Measurements from ENCODE around the gene COL6A5. TPM values are rescaled to one million over a fixed set of nuclear protein-coding genes. Genes with fewer than 3 reads are reported as not detected.
"Not testable (repeated sequence)": the region's sequence is repeated elsewhere in the genome, so short reads cannot be mapped to it uniquely, and the experiment has no call there.

Gene COL6A5
- total and polyA plus RNA-seq, 4 donors, result 0.01 to 0.09 TPM; not detected in 2

DNA sequence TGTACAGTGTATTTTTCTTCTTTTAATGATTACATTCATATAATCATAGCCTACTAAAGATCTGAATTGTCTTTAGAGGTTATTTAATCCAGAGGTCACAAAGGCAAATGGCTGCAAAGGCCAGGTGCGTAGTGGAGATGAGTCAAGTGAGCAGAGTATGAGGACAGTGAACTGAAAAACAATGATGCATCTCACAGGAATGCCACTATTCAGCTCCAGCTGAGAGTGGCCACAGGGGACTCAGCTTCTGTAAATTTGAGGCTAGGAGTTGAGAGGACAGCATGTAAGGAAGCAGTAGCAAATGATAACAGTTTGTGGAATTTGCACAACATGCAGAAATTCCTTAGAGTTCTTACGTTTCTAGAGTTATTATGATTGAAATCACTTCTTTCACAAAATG lies 50.4 kb downstream of the COL6A5 start (continued):
- TF ChIP-seq, protein P1, sequence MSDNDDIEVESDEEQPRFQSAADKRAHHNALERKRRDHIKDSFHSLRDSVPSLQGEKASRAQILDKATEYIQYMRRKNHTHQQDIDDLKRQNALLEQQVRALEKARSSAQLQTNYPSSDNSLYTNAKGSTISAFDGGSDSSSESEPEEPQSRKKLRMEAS (IDR thresholded peaks at IDR 0.05), result no peak
- no peak for TF ChIP-seq EGR1 (IDR thresholded peaks at IDR 0.05; ENCODE audit: low read depth in 2 of 2)
- no peak for TF ChIP-seq RXRA (IDR thresholded peaks at IDR 0.05)
- no peak for TF ChIP-seq HNF4G (IDR thresholded peaks at IDR 0.05)

DNA sequence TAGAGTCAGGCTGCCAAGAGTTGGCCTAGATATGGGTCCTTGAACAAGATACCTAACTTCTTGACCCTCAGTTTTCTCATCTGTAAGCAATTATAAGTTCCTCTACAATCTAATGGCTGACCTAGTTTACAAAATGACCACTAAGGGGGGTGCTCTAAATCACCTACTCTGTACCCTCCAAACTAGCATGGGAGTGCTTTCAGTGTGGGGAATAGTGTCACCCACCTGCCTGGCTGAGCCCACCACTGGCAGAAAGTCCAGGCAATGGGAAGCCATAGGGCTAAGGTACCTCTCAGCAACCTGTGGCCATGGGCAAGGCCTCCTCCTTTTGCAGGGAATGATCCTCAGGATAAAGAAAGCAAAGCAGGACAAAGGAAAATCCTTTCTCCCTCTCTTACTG lies 58.9 kb downstream of the COL6A5 start:
- H3K9me3 ChIP-seq (ENCODE audit: control insufficient read depth in 4 of 4, low read length in 3 of 4), result no peaks in the 10 kb centered on the region
- H3K9ac ChIP-seq (ENCODE audit: low read depth in 1 of 2, low read length in 2 of 2), result no peak overlapping the region
- no peak for TF ChIP-seq HNF4A (conservative IDR thresholded peaks at IDR 0.05)
- TF ChIP-seq GABPA (IDR thresholded peaks at IDR 0.05 in 1 of 2, conservative IDR thresholded peaks at IDR 0.05 in 1 of 2), result no peak
- TF ChIP-seq FOXA1 (IDR thresholded peaks at IDR 0.05), result no peak
- H3K36me3 ChIP-seq (ENCODE audit: control insufficient read depth in 4 of 4, insufficient read depth in 3 of 4, low read depth in 1 of 4, low read length in 3 of 4), result no peaks in the 10 kb centered on the region
- peaks cover 0 to 9% (median 0%) of the 10 kb centered on the region in 4 donors for H3K27me3 ChIP-seq (ENCODE audit: control insufficient read depth in 4 of 4, insufficient read depth in 4 of 4, low read length in 3 of 4)
- no peak for DNase-seq (ENCODE audit: low spot score)
- H3K4me1 ChIP-seq (ENCODE audit: control insufficient read depth in 4 of 4, insufficient read depth in 4 of 4, low read length in 3 of 4), result no peaks in the 10 kb centered on the region
- no peak overlapping the region for H3K4me3 ChIP-seq (ENCODE audit: low read depth in 1 of 3, low read length in 3 of 3)
- H3K27ac ChIP-seq (ENCODE audit: low read depth in 1 of 2, low read length in 2 of 2), result no peak overlapping the region

DNA sequence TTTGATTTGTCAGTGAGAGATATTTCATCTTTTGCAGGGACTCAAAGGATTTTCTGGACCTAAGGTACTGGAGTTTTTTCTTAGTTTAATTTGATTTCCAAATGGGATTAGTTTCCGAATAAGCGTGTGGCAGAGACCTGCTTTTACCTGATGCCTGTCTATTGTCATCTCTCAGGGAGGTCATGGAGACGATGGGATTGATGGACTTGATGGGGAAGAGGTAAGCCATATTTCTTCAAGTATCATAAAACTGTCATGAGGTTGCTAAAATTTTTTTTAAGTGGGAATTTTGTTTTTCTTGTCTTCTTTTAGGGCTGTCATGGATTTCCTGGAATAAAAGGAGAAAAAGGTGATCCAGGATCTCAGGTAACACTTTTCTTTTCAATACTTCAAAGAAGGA lies 60.5 kb downstream of the COL6A5 start:
- Histone ChIP-seq H3K9me3 (ENCODE audit: control insufficient read depth in 4 of 4, low read length in 3 of 4) (no peaks in the 10 kb centered on the region), H3K4me3 (ENCODE audit: low read depth in 1 of 3, low read length in 3 of 3) (no peak overlapping the region), H3K9ac (ENCODE audit: low read depth in 1 of 2, low read length in 2 of 2) (no peak overlapping the region), H3K27me3 (ENCODE audit: control insufficient read depth in 4 of 4, insufficient read depth in 4 of 4, low read length in 3 of 4) (peaks cover 0 to 9% (median 0%) of the 10 kb centered on the region in 4 donors), H3K4me1 (ENCODE audit: control insufficient read depth in 4 of 4, insufficient read depth in 4 of 4, low read length in 3 of 4) (no peaks in the 10 kb centered on the region), H3K27ac (ENCODE audit: low read depth in 1 of 2, low read length in 2 of 2) (no peak overlapping the region), H3K36me3 (ENCODE audit: control insufficient read depth in 4 of 4, insufficient read depth in 3 of 4, low read depth in 1 of 4, low read length in 3 of 4) (no peaks in the 10 kb centered on the region)
- WGBS, result 69% methylated on average over 3 of the region's 3 CpGs
- no peak for TF ChIP-seq RXRA (IDR thresholded peaks at IDR 0.05)
- TF ChIP-seq HNF4G (IDR thresholded peaks at IDR 0.05), result no peak
- no peak for TF ChIP-seq HNF4A (conservative IDR thresholded peaks at IDR 0.05)
- no peak for TF ChIP-seq JUND (IDR thresholded peaks at IDR 0.05)
- no peak for TF ChIP-seq FOXA2 (IDR thresholded peaks at IDR 0.05)
- TF ChIP-seq TAF1 (conservative IDR thresholded peaks at IDR 0.05), result no peak
- TF ChIP-seq, protein P2, sequence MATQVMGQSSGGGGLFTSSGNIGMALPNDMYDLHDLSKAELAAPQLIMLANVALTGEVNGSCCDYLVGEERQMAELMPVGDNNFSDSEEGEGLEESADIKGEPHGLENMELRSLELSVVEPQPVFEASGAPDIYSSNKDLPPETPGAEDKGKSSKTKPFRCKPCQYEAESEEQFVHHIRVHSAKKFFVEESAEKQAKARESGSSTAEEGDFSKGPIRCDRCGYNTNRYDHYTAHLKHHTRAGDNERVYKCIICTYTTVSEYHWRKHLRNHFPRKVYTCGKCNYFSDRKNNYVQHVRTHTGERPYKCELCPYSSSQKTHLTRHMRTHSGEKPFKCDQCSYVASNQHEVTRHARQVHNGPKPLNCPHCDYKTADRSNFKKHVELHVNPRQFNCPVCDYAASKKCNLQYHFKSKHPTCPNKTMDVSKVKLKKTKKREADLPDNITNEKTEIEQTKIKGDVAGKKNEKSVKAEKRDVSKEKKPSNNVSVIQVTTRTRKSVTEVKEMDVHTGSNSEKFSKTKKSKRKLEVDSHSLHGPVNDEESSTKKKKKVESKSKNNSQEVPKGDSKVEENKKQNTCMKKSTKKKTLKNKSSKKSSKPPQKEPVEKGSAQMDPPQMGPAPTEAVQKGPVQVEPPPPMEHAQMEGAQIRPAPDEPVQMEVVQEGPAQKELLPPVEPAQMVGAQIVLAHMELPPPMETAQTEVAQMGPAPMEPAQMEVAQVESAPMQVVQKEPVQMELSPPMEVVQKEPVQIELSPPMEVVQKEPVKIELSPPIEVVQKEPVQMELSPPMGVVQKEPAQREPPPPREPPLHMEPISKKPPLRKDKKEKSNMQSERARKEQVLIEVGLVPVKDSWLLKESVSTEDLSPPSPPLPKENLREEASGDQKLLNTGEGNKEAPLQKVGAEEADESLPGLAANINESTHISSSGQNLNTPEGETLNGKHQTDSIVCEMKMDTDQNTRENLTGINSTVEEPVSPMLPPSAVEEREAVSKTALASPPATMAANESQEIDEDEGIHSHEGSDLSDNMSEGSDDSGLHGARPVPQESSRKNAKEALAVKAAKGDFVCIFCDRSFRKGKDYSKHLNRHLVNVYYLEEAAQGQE (IDR thresholded peaks at IDR 0.05), result no peak
- no peak for TF ChIP-seq FOXA1 (IDR thresholded peaks at IDR 0.05)
- TF ChIP-seq, protein P3, sequence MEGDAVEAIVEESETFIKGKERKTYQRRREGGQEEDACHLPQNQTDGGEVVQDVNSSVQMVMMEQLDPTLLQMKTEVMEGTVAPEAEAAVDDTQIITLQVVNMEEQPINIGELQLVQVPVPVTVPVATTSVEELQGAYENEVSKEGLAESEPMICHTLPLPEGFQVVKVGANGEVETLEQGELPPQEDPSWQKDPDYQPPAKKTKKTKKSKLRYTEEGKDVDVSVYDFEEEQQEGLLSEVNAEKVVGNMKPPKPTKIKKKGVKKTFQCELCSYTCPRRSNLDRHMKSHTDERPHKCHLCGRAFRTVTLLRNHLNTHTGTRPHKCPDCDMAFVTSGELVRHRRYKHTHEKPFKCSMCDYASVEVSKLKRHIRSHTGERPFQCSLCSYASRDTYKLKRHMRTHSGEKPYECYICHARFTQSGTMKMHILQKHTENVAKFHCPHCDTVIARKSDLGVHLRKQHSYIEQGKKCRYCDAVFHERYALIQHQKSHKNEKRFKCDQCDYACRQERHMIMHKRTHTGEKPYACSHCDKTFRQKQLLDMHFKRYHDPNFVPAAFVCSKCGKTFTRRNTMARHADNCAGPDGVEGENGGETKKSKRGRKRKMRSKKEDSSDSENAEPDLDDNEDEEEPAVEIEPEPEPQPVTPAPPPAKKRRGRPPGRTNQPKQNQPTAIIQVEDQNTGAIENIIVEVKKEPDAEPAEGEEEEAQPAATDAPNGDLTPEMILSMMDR (IDR thresholded peaks at IDR 0.05; ENCODE audit: low read depth, low read length, missing input control), result no peak
- TF ChIP-seq GABPA (IDR thresholded peaks at IDR 0.05 in 1 of 2, conservative IDR thresholded peaks at IDR 0.05 in 1 of 2), result no peak
- no peak for TF ChIP-seq SP1 (IDR thresholded peaks at IDR 0.05)
- TF ChIP-seq, protein P4, sequence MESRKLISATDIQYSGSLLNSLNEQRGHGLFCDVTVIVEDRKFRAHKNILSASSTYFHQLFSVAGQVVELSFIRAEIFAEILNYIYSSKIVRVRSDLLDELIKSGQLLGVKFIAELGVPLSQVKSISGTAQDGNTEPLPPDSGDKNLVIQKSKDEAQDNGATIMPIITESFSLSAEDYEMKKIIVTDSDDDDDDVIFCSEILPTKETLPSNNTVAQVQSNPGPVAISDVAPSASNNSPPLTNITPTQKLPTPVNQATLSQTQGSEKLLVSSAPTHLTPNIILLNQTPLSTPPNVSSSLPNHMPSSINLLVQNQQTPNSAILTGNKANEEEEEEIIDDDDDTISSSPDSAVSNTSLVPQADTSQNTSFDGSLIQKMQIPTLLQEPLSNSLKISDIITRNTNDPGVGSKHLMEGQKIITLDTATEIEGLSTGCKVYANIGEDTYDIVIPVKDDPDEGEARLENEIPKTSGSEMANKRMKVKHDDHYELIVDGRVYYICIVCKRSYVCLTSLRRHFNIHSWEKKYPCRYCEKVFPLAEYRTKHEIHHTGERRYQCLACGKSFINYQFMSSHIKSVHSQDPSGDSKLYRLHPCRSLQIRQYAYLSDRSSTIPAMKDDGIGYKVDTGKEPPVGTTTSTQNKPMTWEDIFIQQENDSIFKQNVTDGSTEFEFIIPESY (IDR thresholded peaks at IDR 0.05), result no peak
- TF ChIP-seq, protein P5, sequence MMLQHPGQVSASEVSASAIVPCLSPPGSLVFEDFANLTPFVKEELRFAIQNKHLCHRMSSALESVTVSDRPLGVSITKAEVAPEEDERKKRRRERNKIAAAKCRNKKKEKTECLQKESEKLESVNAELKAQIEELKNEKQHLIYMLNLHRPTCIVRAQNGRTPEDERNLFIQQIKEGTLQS (IDR thresholded peaks at IDR 0.05), result no peak
- TF ChIP-seq EGR1 (IDR thresholded peaks at IDR 0.05; ENCODE audit: low read depth in 2 of 2), result no peak
- TF ChIP-seq YY1 (IDR thresholded peaks at IDR 0.05), result no peak
- TF ChIP-seq, protein P1 (IDR thresholded peaks at IDR 0.05), result no peak
- TF ChIP-seq NR2F2 (IDR thresholded peaks at IDR 0.05), result no peak
- TF ChIP-seq RAD21 (IDR thresholded peaks at IDR 0.05), result no peak
- DNase-seq (ENCODE audit: low spot score), result no peak

DNA sequence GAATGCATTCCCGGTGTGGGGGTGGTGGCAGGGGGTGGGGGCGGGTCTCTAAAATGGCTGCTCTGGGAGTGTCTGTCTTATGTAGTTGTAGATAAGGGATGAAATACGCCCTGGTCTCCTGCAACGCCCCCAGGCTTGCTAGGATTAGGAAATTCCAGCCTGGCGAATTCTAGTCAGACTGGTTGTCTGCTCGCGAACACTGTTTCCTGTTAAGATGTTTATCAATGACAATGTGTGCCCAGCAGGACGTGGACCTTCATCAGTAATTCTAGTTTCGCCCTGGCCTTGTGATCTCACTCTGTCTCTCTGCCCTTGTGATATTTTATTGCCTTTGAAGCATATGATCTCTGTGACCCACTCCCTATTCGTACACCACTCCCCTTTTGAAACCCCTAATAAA lies 62.8 kb downstream of the COL6A5 start:
- H3K9me3 ChIP-seq (ENCODE audit: control insufficient read depth in 4 of 4, low read length in 3 of 4); H3K36me3 ChIP-seq (ENCODE audit: control insufficient read depth in 4 of 4, insufficient read depth in 3 of 4, low read depth in 1 of 4, low read length in 3 of 4); H3K27me3 ChIP-seq (ENCODE audit: control insufficient read depth in 4 of 4, insufficient read depth in 4 of 4, low read length in 3 of 4); H3K4me3 ChIP-seq (ENCODE audit: low read depth in 1 of 3, low read length in 3 of 3); H3K4me1 ChIP-seq (ENCODE audit: control insufficient read depth in 4 of 4, insufficient read depth in 4 of 4, low read length in 3 of 4); DNase-seq (ENCODE audit: low spot score); H3K9ac ChIP-seq (ENCODE audit: low read depth in 1 of 2, low read length in 2 of 2); H3K27ac ChIP-seq (ENCODE audit: low read depth in 1 of 2, low read length in 2 of 2): not testable (repeated sequence)
- 71% methylated on average over 10 of the region's 10 CpGs for WGBS
